ENCODE measurements around the gene RGL1. TPM values are rescaled to one million over a fixed set of nuclear protein-coding genes. Genes with fewer than 3 reads are reported as not detected.

RGL1 gene
- total RNA-seq, 6 experiments from 2014 or later = 12.0 to 16.8 (median 14.7) TPM

DNA sequence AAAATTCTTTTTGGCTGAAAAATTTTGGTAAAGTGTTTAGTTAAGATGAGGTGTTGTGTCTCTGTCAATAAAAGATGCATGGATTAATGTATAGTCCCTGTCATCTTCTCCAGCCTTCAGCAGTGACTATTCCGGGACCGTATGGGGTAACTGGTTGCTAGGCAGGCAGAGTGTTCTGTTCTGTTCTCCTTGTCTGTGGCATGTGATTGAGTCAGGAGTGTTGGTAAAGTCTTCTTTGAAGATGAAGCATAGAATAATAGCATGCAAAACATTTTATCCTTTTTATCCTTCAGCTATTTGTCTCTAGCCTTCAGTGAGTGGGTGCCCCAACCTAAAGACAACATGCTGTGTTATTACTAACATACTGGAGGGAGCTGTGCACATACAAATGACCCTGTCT is 74.6 kb downstream of the RGL1 start:
- H3K4me1 Mint-ChIP-seq (ENCODE audit: low read depth) = peaks cover 63% of the 10 kb centered on the region
- no peak for DNase-seq
- no peaks in the 10 kb centered on the region for H3K27me3 Mint-ChIP-seq (ENCODE audit: insufficient read depth)
- TF ChIP-seq, protein P1, sequence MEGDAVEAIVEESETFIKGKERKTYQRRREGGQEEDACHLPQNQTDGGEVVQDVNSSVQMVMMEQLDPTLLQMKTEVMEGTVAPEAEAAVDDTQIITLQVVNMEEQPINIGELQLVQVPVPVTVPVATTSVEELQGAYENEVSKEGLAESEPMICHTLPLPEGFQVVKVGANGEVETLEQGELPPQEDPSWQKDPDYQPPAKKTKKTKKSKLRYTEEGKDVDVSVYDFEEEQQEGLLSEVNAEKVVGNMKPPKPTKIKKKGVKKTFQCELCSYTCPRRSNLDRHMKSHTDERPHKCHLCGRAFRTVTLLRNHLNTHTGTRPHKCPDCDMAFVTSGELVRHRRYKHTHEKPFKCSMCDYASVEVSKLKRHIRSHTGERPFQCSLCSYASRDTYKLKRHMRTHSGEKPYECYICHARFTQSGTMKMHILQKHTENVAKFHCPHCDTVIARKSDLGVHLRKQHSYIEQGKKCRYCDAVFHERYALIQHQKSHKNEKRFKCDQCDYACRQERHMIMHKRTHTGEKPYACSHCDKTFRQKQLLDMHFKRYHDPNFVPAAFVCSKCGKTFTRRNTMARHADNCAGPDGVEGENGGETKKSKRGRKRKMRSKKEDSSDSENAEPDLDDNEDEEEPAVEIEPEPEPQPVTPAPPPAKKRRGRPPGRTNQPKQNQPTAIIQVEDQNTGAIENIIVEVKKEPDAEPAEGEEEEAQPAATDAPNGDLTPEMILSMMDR (IDR thresholded peaks at IDR 0.05) = no peak
- H3K4me3 Mint-ChIP-seq = no peak overlapping the region
- no peaks in the 10 kb centered on the region for H3K9me3 Mint-ChIP-seq
- H3K36me3 Mint-ChIP-seq (ENCODE audit: low read depth) = peaks cover 27% of the 10 kb centered on the region
- no peak overlapping the region for H3K27ac Mint-ChIP-seq

DNA sequence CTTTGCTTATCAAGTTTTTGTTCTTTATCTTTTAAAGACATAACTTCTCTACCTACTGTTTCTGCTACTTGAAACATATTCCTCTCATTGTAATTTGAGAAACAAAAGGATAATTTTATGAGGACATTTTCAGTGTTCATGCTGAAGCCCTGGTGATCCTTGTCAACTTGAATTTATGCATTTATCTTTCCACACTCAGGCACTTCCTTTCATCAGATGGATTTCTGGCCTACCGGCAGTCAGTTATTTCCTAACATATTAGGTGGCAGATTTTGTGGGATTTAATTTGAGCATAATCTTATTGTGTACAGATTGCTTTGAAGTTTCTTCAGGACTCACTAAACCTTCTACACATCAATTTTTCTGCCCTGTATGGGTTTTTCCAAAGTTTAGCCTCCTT is 75.0 kb downstream of the RGL1 start:
- Mint-ChIP-seq H3K27ac (no peak overlapping the region), H3K27me3 (ENCODE audit: insufficient read depth) (no peaks in the 10 kb centered on the region), H3K4me1 (ENCODE audit: low read depth) (peaks cover 63% of the 10 kb centered on the region), H3K9me3 (no peaks in the 10 kb centered on the region), H3K36me3 (ENCODE audit: low read depth) (peaks cover 32% of the 10 kb centered on the region), H3K4me3 (no peak overlapping the region)
- TF ChIP-seq, protein P1 (IDR thresholded peaks at IDR 0.05) = no peak
- no peak for DNase-seq

DNA sequence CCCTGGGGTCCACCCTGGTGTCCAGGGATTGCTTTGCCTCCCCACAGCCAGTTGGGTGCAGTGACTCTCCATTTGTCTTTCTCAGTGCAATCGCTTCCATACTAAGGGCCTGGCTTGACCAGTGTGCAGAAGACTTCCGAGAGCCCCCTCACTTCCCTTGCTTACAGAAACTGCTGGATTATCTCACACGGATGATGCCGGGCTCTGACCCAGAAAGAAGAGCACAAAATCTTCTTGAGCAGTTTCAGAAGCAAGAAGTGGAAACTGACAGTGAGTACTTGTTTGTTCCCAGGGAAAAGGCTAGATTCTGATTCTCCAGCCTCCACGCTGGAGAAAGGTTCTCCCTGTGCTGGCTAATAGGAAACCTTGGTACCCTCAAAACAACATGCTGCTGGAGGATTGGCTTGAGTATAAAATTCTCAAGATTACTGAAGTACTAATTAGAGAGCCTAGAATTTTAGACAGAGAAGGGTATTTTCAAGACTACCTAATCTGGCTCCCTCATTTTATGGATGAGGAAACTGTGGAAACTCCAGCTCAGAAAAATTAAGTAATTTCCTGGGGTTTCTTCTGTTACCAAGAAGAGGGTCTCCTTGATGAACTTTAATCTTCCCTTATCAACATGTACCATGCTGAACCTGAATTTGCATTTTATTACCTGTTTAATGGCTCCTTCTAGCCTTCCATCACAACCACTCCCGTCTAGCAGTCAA is 75.8 kb downstream of the RGL1 start:
- Mint-ChIP-seq H3K36me3 (ENCODE audit: low read depth) (peaks cover 39% of the 10 kb centered on the region), H3K4me1 (ENCODE audit: low read depth) (peaks cover 71% of the 10 kb centered on the region), H3K27me3 (ENCODE audit: insufficient read depth) (no peaks in the 10 kb centered on the region), H3K27ac (no peak overlapping the region), H3K4me3 (no peak overlapping the region), H3K9me3 (no peaks in the 10 kb centered on the region)
- DNase-seq = no peak
- TF ChIP-seq, protein P1 (IDR thresholded peaks at IDR 0.05) = no peak

DNA sequence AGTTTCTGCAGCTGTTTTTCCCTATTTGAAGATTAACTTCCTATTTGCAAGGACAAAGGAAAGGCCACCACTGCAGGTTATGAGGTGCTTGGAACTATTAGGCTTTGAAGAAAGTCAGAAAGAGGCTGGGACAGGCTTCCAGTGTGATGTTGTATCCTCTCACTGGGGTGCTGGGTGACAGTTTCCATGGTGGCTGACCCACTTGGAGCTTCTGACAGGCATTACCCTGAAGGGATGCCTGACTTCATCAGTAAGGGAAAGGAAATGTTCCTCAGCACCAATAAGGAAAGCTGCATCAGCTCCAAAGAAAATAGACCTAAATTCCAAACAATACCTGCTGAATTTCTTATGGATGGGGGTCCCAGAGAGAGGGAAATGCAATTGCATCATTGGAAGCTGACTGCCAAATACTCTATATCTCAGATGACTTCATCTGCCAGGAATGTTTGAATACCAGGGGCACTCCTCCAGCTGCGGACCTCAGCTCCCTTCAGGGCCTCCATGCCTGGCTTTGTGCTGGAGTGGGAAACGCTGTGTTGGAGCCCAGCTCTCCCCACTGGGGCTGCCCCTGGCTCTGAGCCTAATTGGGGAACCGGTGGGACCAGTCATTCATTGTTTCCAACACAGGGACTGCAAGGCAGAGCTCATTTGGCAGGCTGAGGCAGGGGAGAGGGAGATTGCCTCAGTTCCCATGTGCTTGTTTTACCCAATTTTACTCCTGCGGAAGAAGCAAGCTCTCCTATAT is 76.6 kb downstream of the RGL1 start:
- TF ChIP-seq, protein P1 (IDR thresholded peaks at IDR 0.05) = no peak
- peaks cover 63% of the 10 kb centered on the region for H3K4me1 Mint-ChIP-seq (ENCODE audit: low read depth)
- peak overlapping the region; percentile 64; the same call in 1 of the 2 replicates for H3K27ac Mint-ChIP-seq
- peak overlapping the region; percentile 9; the same call in 1 of the 2 replicates for H3K4me3 Mint-ChIP-seq
- H3K36me3 Mint-ChIP-seq (ENCODE audit: low read depth) = peaks cover 36% of the 10 kb centered on the region
- no peaks in the 10 kb centered on the region for H3K9me3 Mint-ChIP-seq
- no peaks in the 10 kb centered on the region for H3K27me3 Mint-ChIP-seq (ENCODE audit: insufficient read depth)
- DNase-seq = peak; percentile 60

DNA sequence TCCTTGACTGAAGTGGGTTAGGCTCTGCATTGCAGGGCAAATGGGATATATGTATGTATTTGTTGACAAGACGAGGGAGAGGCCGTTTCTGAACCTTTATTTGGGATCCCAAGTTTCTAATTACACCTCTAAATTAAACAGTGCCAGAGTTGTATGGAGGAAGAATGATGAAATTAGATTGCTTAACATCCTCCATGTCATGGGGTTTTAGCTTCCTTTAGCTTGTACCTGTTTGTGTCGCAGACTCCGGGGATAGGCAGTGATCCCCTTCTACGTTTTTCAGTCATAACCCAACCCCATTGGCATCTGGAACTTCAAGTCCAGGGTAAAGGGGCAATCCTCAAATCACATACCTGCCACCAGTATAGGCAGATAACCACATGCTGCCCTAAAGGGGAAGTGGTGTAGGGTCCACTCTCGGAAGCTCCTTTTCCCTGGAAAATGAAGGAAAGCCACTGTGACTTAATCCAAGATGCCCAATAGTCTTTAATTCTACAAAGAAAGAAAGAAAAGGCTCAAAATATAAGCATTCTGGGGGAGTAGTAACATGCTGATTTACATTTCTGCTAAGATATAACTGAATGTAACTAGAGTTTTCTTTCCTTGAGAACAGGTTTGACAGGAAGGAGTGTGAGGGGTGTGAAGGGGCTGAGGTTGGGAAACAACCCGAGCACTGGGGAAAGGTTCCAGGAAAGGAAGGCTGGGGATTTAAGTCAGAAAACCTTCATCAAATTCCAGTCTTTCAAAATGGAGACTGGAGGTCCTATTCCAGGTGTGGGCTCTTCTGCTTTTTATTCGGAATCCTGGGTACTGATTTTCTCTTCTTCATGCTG is 77.6 kb downstream of the RGL1 start:
- H3K27ac Mint-ChIP-seq = no peak overlapping the region
- no peak overlapping the region for H3K4me3 Mint-ChIP-seq
- H3K9me3 Mint-ChIP-seq = no peaks in the 10 kb centered on the region
- DNase-seq = no peak
- peaks cover 56% of the 10 kb centered on the region for H3K4me1 Mint-ChIP-seq (ENCODE audit: low read depth)
- no peaks in the 10 kb centered on the region for H3K27me3 Mint-ChIP-seq (ENCODE audit: insufficient read depth)
- TF ChIP-seq, protein P1 (IDR thresholded peaks at IDR 0.05) = no peak
- peaks cover 36% of the 10 kb centered on the region for H3K36me3 Mint-ChIP-seq (ENCODE audit: low read depth)
